ENCODE results near the gene CIAPIN1.

Gene CIAPIN1

GRCh38 chr16:57382535-57383275 lies 64.5 kb downstream of the CIAPIN1 start:
- DNase-seq (ENCODE audit: low read depth), result no peak

GRCh38 chr16:57381791-57382534 lies 65.2 kb downstream of the CIAPIN1 start:
- DNase-seq (ENCODE audit: low read depth), result no peak

- DNase-seq (ENCODE audit: low read depth), result no peak
Observed at GRCh38 chr16:57380671-57381462, 66.3 kb downstream of the CIAPIN1 start.

DNA sequence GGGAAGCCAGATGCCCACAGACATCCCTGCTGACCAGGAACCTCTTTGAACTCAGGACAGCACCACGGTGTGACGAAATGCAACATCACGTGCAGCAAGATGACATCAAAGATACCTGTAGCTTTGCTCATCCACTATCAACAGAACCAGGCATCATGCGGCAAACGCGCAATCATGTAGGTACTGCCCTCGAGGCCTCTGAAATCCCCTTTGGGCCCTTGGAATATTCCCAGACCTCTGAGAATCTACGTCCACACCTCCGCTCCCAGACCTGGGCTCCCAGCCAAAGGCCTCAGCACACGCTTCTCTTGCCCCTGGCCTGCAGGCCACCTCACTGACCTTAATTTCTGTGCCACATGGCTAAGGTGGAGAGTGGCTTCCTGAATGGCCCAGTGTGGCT lies 67.6 kb downstream of the CIAPIN1 start:
- DNase-seq (ENCODE audit: low read depth), result no peak

Data from activated T-cell treated with anti-CD3 and anti-CD28 coated beads for 48 hours (primary cell).